H9 (cell line): ENCODE measurements around the gene ASPG. TPM values are rescaled to one million over a fixed set of nuclear protein-coding genes. Genes with fewer than 3 reads are reported as not detected.

ENCODE experiments used
- DNase-seq: peaks from one replicate; pipeline ENCODE4 v3.0.0-alpha.2; 2017
- H2AFZ ChIP-seq: one replicate; pipeline ENCODE4 v1.6.1; 2013; ENCODE audit warnings: mild to moderate bottlenecking, low read length, control low read depth, moderate library complexity
- H2AK5ac ChIP-seq: 2 replicates; pipeline ENCODE4 v1.6.1; 2013; ENCODE audit warnings: low read length, control low read depth, mixed read lengths; ENCODE audit not compliant: insufficient read length
- H2BK120ac ChIP-seq: one replicate; pipeline ENCODE4 v1.6.1; 2013; ENCODE audit warnings: low read depth, mild to moderate bottlenecking, low read length, control low read depth, inconsistent platforms; ENCODE audit not compliant: poor library complexity, severe bottlenecking
- H2BK12ac ChIP-seq: 2 replicates; pipeline ENCODE4 v1.6.1; 2013; ENCODE audit warnings: low read length, control low read depth, mixed read lengths, low read depth; ENCODE audit not compliant: insufficient read length
- H2BK15ac ChIP-seq: 2 replicates; pipeline ENCODE4 v1.6.1; 2013; ENCODE audit warnings: low read depth, low read length, control low read depth
- H2BK20ac ChIP-seq: one replicate; pipeline ENCODE4 v1.6.1; 2013; ENCODE audit warnings: low read depth, mild to moderate bottlenecking, low read length, control low read depth, inconsistent platforms; ENCODE audit not compliant: poor library complexity, severe bottlenecking
- H2BK5ac ChIP-seq: 2 replicates; pipeline ENCODE4 v1.6.1; 2013; ENCODE audit warnings: low read length, control low read depth, mixed read lengths; ENCODE audit not compliant: insufficient read length
- H3K14ac ChIP-seq: 2 replicates; pipeline ENCODE4 v1.6.1; 2013; ENCODE audit warnings: low read length, control low read depth; ENCODE audit not compliant: insufficient read depth
- H3K18ac ChIP-seq: 2 replicates; pipeline ENCODE4 v1.6.1; 2013; ENCODE audit warnings: low read depth, mild to moderate bottlenecking, mixed read lengths, low read length, control low read depth; ENCODE audit not compliant: insufficient read length
- H3K23ac ChIP-seq: 2 replicates; pipeline ENCODE4 v1.6.1; 2013; ENCODE audit warnings: low read length, control low read depth, mixed read lengths, low read depth; ENCODE audit not compliant: insufficient read length
- H3K23me2 ChIP-seq: 2 replicates; pipeline ENCODE4 v1.6.1; 2013; ENCODE audit warnings: low read depth, mild to moderate bottlenecking, mixed read lengths, low read length, control low read depth; ENCODE audit not compliant: insufficient read length, poor library complexity, severe bottlenecking
- H3K27ac ChIP-seq: 2 replicates; pipeline ENCODE4 v1.5.1; 2013; ENCODE audit warnings: low read length, control low read depth, mixed read lengths, low read depth; ENCODE audit not compliant: insufficient read length
- H3K27me3 ChIP-seq: 2 replicates; pipeline ENCODE4 v1.6.1; 2013; ENCODE audit warnings: low read length, control low read depth, inconsistent platforms; ENCODE audit not compliant: insufficient read depth
- H3K4ac ChIP-seq: 2 replicates; pipeline ENCODE4 v1.6.1; 2013; ENCODE audit warnings: low read depth, mild to moderate bottlenecking, control low read depth, inconsistent platforms, low read length, moderate library complexity
- H3K4me1 ChIP-seq: 2 replicates; pipeline ENCODE4 v1.6.1; 2013; ENCODE audit warnings: low read length, control low read depth, inconsistent platforms; ENCODE audit not compliant: insufficient read depth
- H3K4me2 ChIP-seq: 2 replicates; pipeline ENCODE4 v1.6.1; 2013; ENCODE audit warnings: low read length, control low read depth, mixed read lengths; ENCODE audit not compliant: insufficient read length, insufficient read depth
- H3K56ac ChIP-seq: 2 replicates; pipeline ENCODE4 v1.6.1; 2013; ENCODE audit warnings: low read depth, mild to moderate bottlenecking, mixed read lengths, low read length, control low read depth; ENCODE audit not compliant: insufficient read length
- H3K79me1 ChIP-seq: 2 replicates; pipeline ENCODE4 v1.6.1; 2013; ENCODE audit warnings: low read depth, mild to moderate bottlenecking, moderate library complexity, low read length, control low read depth, inconsistent platforms; ENCODE audit not compliant: insufficient read depth, poor library complexity, severe bottlenecking
- H3K79me2 ChIP-seq: 2 replicates; pipeline ENCODE4 v1.6.1; 2013; ENCODE audit warnings: low read length, control low read depth, inconsistent platforms; ENCODE audit not compliant: insufficient read depth
- H3K9ac ChIP-seq: 2 replicates; pipeline ENCODE4 v1.6.1; 2013; ENCODE audit warnings: low read length, control low read depth, mixed read lengths; ENCODE audit not compliant: insufficient read length; ENCODE audit errors: extremely low read depth
- H3K9me3 ChIP-seq: one replicate; pipeline ENCODE4 v1.6.1; 2013; ENCODE audit warnings: low read depth, low read length, inconsistent platforms; ENCODE audit not compliant: control insufficient read depth
- H3T11ph ChIP-seq: one replicate; pipeline ENCODE4 v1.6.1; 2013; ENCODE audit warnings: mild to moderate bottlenecking, low read length, control low read depth, inconsistent platforms
- H4K20me1 ChIP-seq: one replicate; pipeline ENCODE4 v1.6.1; 2013; ENCODE audit not compliant: control insufficient read depth, insufficient read length, insufficient read depth
- H4K5ac ChIP-seq: 2 replicates; pipeline ENCODE4 v1.6.1; 2013; ENCODE audit warnings: low read depth, mild to moderate bottlenecking, mixed read lengths, low read length, control low read depth; ENCODE audit not compliant: insufficient read length
- H4K8ac ChIP-seq: replicated peaks from 2 replicates; pipeline ENCODE4 v1.6.1; 2013; ENCODE audit warnings: low read length, control low read depth, mixed read lengths, low read depth; ENCODE audit not compliant: insufficient read length
- H4K91ac ChIP-seq: 2 replicates; pipeline ENCODE4 v1.6.1; 2013; ENCODE audit warnings: low read depth, mild to moderate bottlenecking, moderate library complexity, mixed read lengths, low read length, control low read depth; ENCODE audit not compliant: insufficient read length
- H3K27ac Mint-ChIP-seq, 3 experiments: 2 replicates in 2 of 3; 3 replicates in 1 of 3; pipeline ENCODE4 v1.8.0; 2020 to 2021; ENCODE audit warnings: mixed read lengths in 3 of 3, mild to moderate bottlenecking in 1 of 3, moderate library complexity in 1 of 3
- H3K27me3 Mint-ChIP-seq: 2 replicates; pipeline ENCODE4 v1.8.0; 2021; ENCODE audit warnings: low read depth, mild to moderate bottlenecking, moderate library complexity, mixed read lengths
- H3K36me3 Mint-ChIP-seq, 3 experiments: 2 replicates in 2 of 3; 3 replicates in 1 of 3; pipeline ENCODE4 v1.8.0; 2020 to 2021; ENCODE audit warnings: low read depth in 3 of 3, mixed read lengths in 3 of 3; ENCODE audit not compliant: insufficient read depth in 1 of 3
- H3K4me1 Mint-ChIP-seq, 2 experiments: 2 replicates each; pipeline ENCODE4 v1.8.0; 2020; ENCODE audit warnings: mixed read lengths in 2 of 2
- H3K4me3 Mint-ChIP-seq, 2 experiments: 2 replicates in 1 of 2; 3 replicates in 1 of 2; pipeline ENCODE4 v1.8.0; 2020 to 2021; ENCODE audit warnings: mild to moderate bottlenecking in 2 of 2, mixed read lengths in 2 of 2, moderate library complexity in 1 of 2
- H3K9me3 Mint-ChIP-seq, 2 experiments: 2 replicates in 1 of 2; 3 replicates in 1 of 2; pipeline ENCODE4 v1.8.0; 2020; ENCODE audit warnings: mild to moderate bottlenecking in 2 of 2, mixed read lengths in 2 of 2, moderate library complexity in 1 of 2
- CTCF ChIP-seq: fragments of 200-600 bp; sonication (generic); conservative IDR thresholded peaks from 3 replicates; pipeline ENCODE4 v1.8.0; 2021; ENCODE audit warnings: antibody characterized with exemption, mild to moderate bottlenecking
- WGBS: extraction: QIAGEN DNeasy Blood & Tissue Kit; methylation state at CpG from one replicate; pipeline ENCODE4 v1.1.7; 2013; ENCODE audit warnings: missing lambda C conversion rate, low lambda C conversion rate, mixed read lengths; ENCODE audit not compliant: insufficient read length; ENCODE audit errors: extremely low coverage; 5-methylcytosine and 5-hydroxymethylcytosine counted together
- total RNA-seq: library from RNA; stranded (reverse); gene quantifications from 2 replicates; pipeline ENCODE4 v1.2.1, GENCODE V29; 2021

ASPG gene
- total RNA-seq, 1 experiment from 2014 or later: 0.33 TPM

DNA sequence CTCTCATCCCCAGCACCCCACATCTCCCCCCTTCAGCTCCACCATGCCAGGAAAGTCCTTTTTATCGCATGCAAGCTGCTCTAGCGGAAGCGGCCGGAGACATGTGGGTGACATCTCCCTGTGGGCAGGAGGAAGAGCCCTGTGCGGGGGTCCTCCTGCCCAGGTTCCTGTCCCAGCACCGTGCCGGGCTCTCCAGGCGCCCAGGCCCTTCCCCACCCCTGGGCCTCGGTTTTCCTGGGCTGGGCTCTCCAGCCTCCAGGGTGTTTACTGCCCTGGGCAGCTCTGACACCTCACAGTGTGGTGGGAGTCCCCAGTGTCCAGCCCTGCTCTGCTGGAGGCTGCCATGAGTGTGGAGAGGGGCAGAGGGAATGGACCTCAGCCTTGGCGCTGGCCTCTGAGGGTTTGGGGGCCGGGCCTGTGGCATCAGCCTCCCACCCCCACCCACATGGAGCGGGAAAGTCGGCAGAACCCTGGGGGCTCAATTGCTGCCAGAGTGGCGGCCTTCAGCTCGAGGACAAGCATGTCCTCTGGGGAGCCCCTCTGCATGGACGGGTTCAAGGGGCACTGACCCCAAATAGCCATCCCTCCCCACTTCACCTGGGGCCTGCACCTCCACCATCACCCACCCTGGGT, 16.9 kb downstream of the ASPG start:
- Mint-ChIP-seq H3K4me1 (no peaks in the 10 kb centered on the region), H3K9me3 (no peaks in the 10 kb centered on the region), H3K27me3 (peaks cover 2% of the 10 kb centered on the region; the same call in 1 of the 2 replicates), H3K27ac (peak overlapping the region in 1 of 3 experiments; percentile 62; a peak in 1 of 7 replicates), H3K36me3 (no peaks in the 10 kb centered on the region), H3K4me3 (no peak overlapping the region)
- H3K79me1 ChIP-seq: no peaks in the 10 kb centered on the region
- no peak overlapping the region for H3K4me2 ChIP-seq
- no peaks in the 10 kb centered on the region for H3K79me2 ChIP-seq
- no peak for DNase-seq
- no peak overlapping the region for H4K8ac ChIP-seq
- H2BK15ac ChIP-seq: no peak overlapping the region
- H3K23me2 ChIP-seq: no peaks in the 10 kb centered on the region
- H4K91ac ChIP-seq: no peak overlapping the region
- H3T11ph ChIP-seq: no peak overlapping the region
- H3K18ac ChIP-seq: no peak overlapping the region
- no peak overlapping the region for H3K9ac ChIP-seq
- H2AFZ ChIP-seq: no peak overlapping the region
- no peak overlapping the region for H3K27ac ChIP-seq
- no peaks in the 10 kb centered on the region for H3K9me3 ChIP-seq
- H3K4me1 ChIP-seq: no peaks in the 10 kb centered on the region
- H4K20me1 ChIP-seq: no peaks in the 10 kb centered on the region
- H3K4ac ChIP-seq: no peak overlapping the region
- no peak overlapping the region for H4K5ac ChIP-seq
- H2BK5ac ChIP-seq: no peak overlapping the region
- no peak overlapping the region for H3K23ac ChIP-seq
- no peak overlapping the region for H2AK5ac ChIP-seq
- no peak overlapping the region for H3K56ac ChIP-seq
- H3K27me3 ChIP-seq: no peaks in the 10 kb centered on the region
- no peak overlapping the region for H2BK120ac ChIP-seq
- no peak overlapping the region for H2BK20ac ChIP-seq
- H3K14ac ChIP-seq: no peak overlapping the region
- no peak overlapping the region for H2BK12ac ChIP-seq
- TF ChIP-seq CTCF: no peak
- WGBS: no CpG with 5 or more reads among the region's 16 CpGs
